PC-3 (cell line): Measurements from ENCODE around the gene SF3A2. TPM values are rescaled to one million over a fixed set of nuclear protein-coding genes. Genes with fewer than 3 reads are reported as not detected.

ENCODE experiments used
- ATAC-seq: fragments of 200-7000 bp; cut with Tn5 transposase; 2 replicates; pipeline ENCODE4 v1.9.1; 2020; ENCODE audit warnings: mild to moderate bottlenecking, moderate library complexity
- BruUV-seq: library from RNA; stranded (reverse); fragments of 400-500 nt; replicated peaks from 2 replicates; lab custom pipeline; 2021; lab: Mats Ljungman, UMichigan
- CTCF ChIA-PET: fragments of 300-600 bp; sonication (Branson Sonifier 250); formaldehyde crosslinking; loops from one replicate; lab custom pipeline; 2022; ENCODE audit warnings: antibody characterized with exemption; lab: Charles Lee
- POLR2A ChIA-PET: fragments of 300-600 bp; sonication (Branson Sonifier 250); formaldehyde crosslinking; loops from one replicate; lab custom pipeline; 2022; ENCODE audit warnings: antibody characterized with exemption; ENCODE audit not compliant: unreplicated experiment; lab: Charles Lee
- DNase-seq: peaks from one replicate; pipeline ENCODE4 v3.0.0-alpha.2; 2015
- H2AFZ ChIP-seq: fragments of 300-600 bp; sonication (generic); 2 replicates; pipeline ENCODE4 v1.6.0; 2016; ENCODE audit warnings: antibody characterized with exemption, low read length
- H3F3A ChIP-seq: fragments of 300-600 bp; sonication (generic); one replicate; pipeline ENCODE4 v1.6.0; 2017; ENCODE audit warnings: antibody characterized with exemption, low read length, control low read depth, mild to moderate bottlenecking; ENCODE audit not compliant: unreplicated experiment
- H3K27ac ChIP-seq: fragments of 300-600 bp; sonication (generic); 2 replicates; pipeline ENCODE4 v1.5.1; 2016; ENCODE audit warnings: mild to moderate bottlenecking, low read length
- H3K27me3 ChIP-seq: fragments of 300-600 bp; sonication (generic); 2 replicates; pipeline ENCODE4 v1.6.1; 2016; ENCODE audit warnings: low read length, mixed read lengths
- H3K36me3 ChIP-seq: fragments of 300-600 bp; sonication (generic); 2 replicates; pipeline ENCODE4 v1.6.1; 2016; ENCODE audit warnings: low read depth, mixed run types, low read length, mixed read lengths
- H3K4me1 ChIP-seq: fragments of 300-600 bp; sonication (generic); 2 replicates; pipeline ENCODE4 v1.5.1; 2016; ENCODE audit warnings: low read length; ENCODE audit not compliant: insufficient read depth
- H3K4me2 ChIP-seq: fragments of 300-600 bp; sonication (generic); 2 replicates; pipeline ENCODE4 v1.6.0; 2016; ENCODE audit warnings: low read length
- H3K4me3 ChIP-seq: fragments of 300-600 bp; sonication (generic); 2 replicates; pipeline ENCODE4 v1.5.1; 2016; ENCODE audit warnings: mild to moderate bottlenecking, low read length, mixed read lengths
- H3K79me2 ChIP-seq: fragments of 300-600 bp; sonication (generic); 2 replicates; pipeline ENCODE4 v1.6.1; 2017; ENCODE audit warnings: low read length, mixed read lengths
- H3K9ac ChIP-seq: fragments of 300-600 bp; sonication (generic); 2 replicates; pipeline ENCODE4 v1.6.0; 2016; ENCODE audit warnings: mild to moderate bottlenecking, low read length
- H3K9me2 ChIP-seq: fragments of 300-600 bp; sonication (generic); replicated peaks from 2 replicates; pipeline ENCODE4 v1.6.1; 2016; ENCODE audit warnings: mixed run types, low read length, mixed read lengths
- H3K9me3 ChIP-seq: fragments of 300-600 bp; sonication (generic); 2 replicates; pipeline ENCODE4 v1.6.1; 2016; ENCODE audit warnings: low read length, mixed read lengths
- H4K20me1 ChIP-seq: fragments of 300-600 bp; sonication (generic); 2 replicates; pipeline ENCODE4 v1.6.1; 2016; ENCODE audit warnings: low read length, mixed read lengths
- CTCF ChIP-seq: fragments of 300-600 bp; sonication (generic); conservative IDR thresholded peaks from 2 replicates; pipeline ENCODE4 v1.5.1; 2017; ENCODE audit warnings: antibody characterized with exemption, low read depth, mild to moderate bottlenecking, low read length
- EZH2 ChIP-seq: fragments of 300-600 bp; sonication (generic); IDR thresholded peaks from one replicate; pipeline ENCODE4 v1.6.1; 2017; ENCODE audit warnings: antibody characterized with exemption, mild to moderate bottlenecking, low read length; ENCODE audit not compliant: unreplicated experiment
- EZH2phosphoT487 ChIP-seq: fragments of 300-600 bp; sonication (generic); IDR thresholded peaks from 2 replicates; pipeline ENCODE4 v1.6.1; 2018; ENCODE audit warnings: mild to moderate bottlenecking, antibody characterized with exemption, low read length, borderline replicate concordance
- intact Hi-C: fragments of 100-400 bp; cut with micrococcal nuclease; formaldehyde crosslinking; loops from 2 replicates; pipeline ENCODE4 v1.9.0; 2023
- total RNA-seq: library from RNA; depleted of rRNA; stranded (reverse); fragments of >200 nt; gene quantifications from 2 replicates; pipeline ENCODE4 v1.2.3, GENCODE V29; 2014

Gene SF3A2
- total RNA-seq, 1 experiment from 2014 or later = 55.5 TPM

- no peak overlapping the region for H3K9ac ChIP-seq
Observed at GRCh38 chr19:2202366-2202765, 34.3 kb upstream of the SF3A2 start.

GRCh38 chr19:2207008-2207407 is 29.6 kb upstream of the SF3A2 start:
- BruUV-seq = no TSS peak
- intact Hi-C loops = no loop called here
- no peaks in the 10 kb centered on the region for H3K4me1 ChIP-seq
- H4K20me1 ChIP-seq = no peaks in the 10 kb centered on the region
- POLR2A ChIA-PET = no interaction called here
- H2AFZ ChIP-seq = no peak overlapping the region
- DNase-seq (no peak), ATAC-seq (no peak)
- peaks cover 5% of the 10 kb centered on the region; the same call in 1 of the 2 replicates for H3K36me3 ChIP-seq
- no peaks in the 10 kb centered on the region for H3F3A ChIP-seq
- H3K27me3 ChIP-seq = no peaks in the 10 kb centered on the region
- TF ChIP-seq CTCF = no peak
- TF ChIP-seq EZH2phosphoT487 = no peak
- no peak for TF ChIP-seq EZH2
- H3K9me2 ChIP-seq = no peaks in the 10 kb centered on the region
- H3K27ac ChIP-seq = no peak overlapping the region
- no peaks in the 10 kb centered on the region for H3K9me3 ChIP-seq
- CTCF ChIA-PET = no interaction called here
- no peak overlapping the region for H3K9ac ChIP-seq
- no peaks in the 10 kb centered on the region for H3K79me2 ChIP-seq
- H3K4me2 ChIP-seq = no peak overlapping the region
- H3K4me3 ChIP-seq = no peak overlapping the region

More at GRCh38 chr19:2202366-2202765, 34.3 kb upstream of the SF3A2 start:
- no peak overlapping the region for H3K4me3 ChIP-seq
- no peak overlapping the region for H3K27ac ChIP-seq
- no peaks in the 10 kb centered on the region for H3K27me3 ChIP-seq
- peaks cover 16% of the 10 kb centered on the region; the same call in 1 of the 2 replicates for H3K79me2 ChIP-seq
- TF ChIP-seq EZH2phosphoT487 (no peak), CTCF (no peak), EZH2 (no peak)
- no peaks in the 10 kb centered on the region for H3K36me3 ChIP-seq
- ChIA-PET POLR2A (no interaction called here), CTCF (interaction anchor here (1.3 kb wide), 1 partner anchor 46 kb away, joined by 4 read pairs; no protein-coding TSS in a partner anchor)
- H3K4me2 ChIP-seq = no peak overlapping the region
- no peak for ATAC-seq
- no peaks in the 10 kb centered on the region for H4K20me1 ChIP-seq
- H3K9me2 ChIP-seq = no peaks in the 10 kb centered on the region
- H2AFZ ChIP-seq = no peak overlapping the region
- intact Hi-C loops = no loop called here
- no peak for DNase-seq
- BruUV-seq = no TSS peak
- no peaks in the 10 kb centered on the region for H3F3A ChIP-seq
- no peaks in the 10 kb centered on the region for H3K4me1 ChIP-seq
- H3K9me3 ChIP-seq = no peaks in the 10 kb centered on the region

GRCh38 chr19:2207991-2208860 is 28.4 kb upstream of the SF3A2 start:
- Histone ChIP-seq H3K4me3 (no peak overlapping the region), H3K27me3 (no peaks in the 10 kb centered on the region), H4K20me1 (no peaks in the 10 kb centered on the region), H3K36me3 (peaks cover 5% of the 10 kb centered on the region; the same call in 1 of the 2 replicates), H3K9me3 (no peaks in the 10 kb centered on the region), H3K4me1 (no peaks in the 10 kb centered on the region), H3F3A (no peaks in the 10 kb centered on the region), H3K27ac (no peak overlapping the region), H3K79me2 (no peaks in the 10 kb centered on the region), H2AFZ (no peak overlapping the region), H3K4me2 (no peak overlapping the region), H3K9ac (no peak overlapping the region), H3K9me2 (no peaks in the 10 kb centered on the region)
- no peak for TF ChIP-seq EZH2phosphoT487
- TF ChIP-seq CTCF = no peak
- no peak for TF ChIP-seq EZH2
- CTCF ChIA-PET = no interaction called here
- ATAC-seq (no peak), DNase-seq (no peak)
- no TSS peak for BruUV-seq
- intact Hi-C loops = no loop called here
- POLR2A ChIA-PET = no interaction called here
